IMR-90 (cell line): ENCODE measurements around the gene LAMC2. TPM values are rescaled to one million over a fixed set of nuclear protein-coding genes. Genes with fewer than 3 reads are reported as not detected.
A peak's percentile ranks its signal among the peaks of the same experiment; 100 is the strongest.

Source experiments
- ATAC-seq: fragments of 200-7000 bp; cut with Tn5 transposase; 2 replicates; pipeline ENCODE4 v1.9.1; 2020; ENCODE audit warnings: low read depth, mild to moderate bottlenecking, moderate library complexity
- BruUV-seq: library from RNA; stranded (reverse); fragments of 400-500 nt; replicated peaks from 2 replicates; lab custom pipeline; 2021; lab: Mats Ljungman, UMichigan
- CTCF ChIA-PET: fragments of 300-600 bp; formaldehyde crosslinking; extraction: SDS; loops from one replicate; lab custom pipeline; 2021; ENCODE audit warnings: antibody characterized with exemption; lab: Yijun Ruan, JAX
- POLR2A ChIA-PET: fragments of 300-600 bp; sonication (Branson Sonifier 250); formaldehyde crosslinking; loops from one replicate; lab custom pipeline; 2022; ENCODE audit warnings: antibody characterized with exemption; ENCODE audit not compliant: unreplicated experiment; lab: Charles Lee
- DNase-seq: peaks from one replicate; pipeline ENCODE4 v3.0.0; 2013
- H2AFZ ChIP-seq: replicated peaks from 2 replicates; pipeline ENCODE3; 2013; ENCODE audit warnings: low read length, mild to moderate bottlenecking; ENCODE audit not compliant: poor library complexity
- H2AK5ac ChIP-seq: 2 replicates; pipeline ENCODE4 v1.6.1; 2013; ENCODE audit warnings: low read depth, low read length, inconsistent platforms
- H2AK9ac ChIP-seq: replicated peaks from 2 replicates; pipeline ENCODE3; 2013; ENCODE audit warnings: mild to moderate bottlenecking, low read depth, low read length, moderate library complexity; ENCODE audit not compliant: poor library complexity
- H2BK120ac ChIP-seq: 2 replicates; pipeline ENCODE4 v1.6.1; 2013; ENCODE audit warnings: low read depth, low read length, inconsistent platforms
- H2BK15ac ChIP-seq: 3 replicates; pipeline ENCODE4 v1.6.1; 2013; ENCODE audit warnings: low read depth, low read length, inconsistent platforms
- H2BK20ac ChIP-seq: 2 replicates; pipeline ENCODE4 v1.6.1; 2013; ENCODE audit warnings: low read depth, mild to moderate bottlenecking, inconsistent platforms, low read length, moderate library complexity
- H2BK5ac ChIP-seq: 2 replicates; pipeline ENCODE4 v1.6.1; 2013; ENCODE audit warnings: mild to moderate bottlenecking, low read depth, low read length, inconsistent platforms; ENCODE audit not compliant: poor library complexity, severe bottlenecking
- H3K14ac ChIP-seq: replicated peaks from 2 replicates; pipeline ENCODE4 v1.6.1; 2013; ENCODE audit warnings: low read depth, low read length, inconsistent platforms
- H3K18ac ChIP-seq: 2 replicates; pipeline ENCODE4 v1.6.1; 2013; ENCODE audit warnings: low read depth, low read length, control low read depth
- H3K23ac ChIP-seq: 2 replicates; pipeline ENCODE4 v1.6.1; 2013; ENCODE audit warnings: low read depth, low read length, inconsistent platforms
- H3K27ac ChIP-seq: 2 replicates; pipeline ENCODE4 v1.5.1; 2013; ENCODE audit warnings: mild to moderate bottlenecking, control low read depth, low read length; ENCODE audit not compliant: insufficient read depth
- H3K27me3 ChIP-seq: 2 replicates; pipeline ENCODE4 v1.6.1; 2013; ENCODE audit warnings: low read length; ENCODE audit not compliant: control insufficient read depth, insufficient read depth
- H3K36me3 ChIP-seq: 2 replicates; pipeline ENCODE4 v1.6.1; 2013; ENCODE audit warnings: low read length, mixed read lengths; ENCODE audit not compliant: control insufficient read depth, insufficient read depth
- H3K4ac ChIP-seq: 2 replicates; pipeline ENCODE4 v1.6.1; 2013; ENCODE audit warnings: low read depth, low read length, inconsistent platforms
- H3K4me1 ChIP-seq: 2 replicates; pipeline ENCODE4 v1.6.1; 2013; ENCODE audit warnings: low read length, mixed read lengths; ENCODE audit not compliant: control insufficient read depth, insufficient read depth
- H3K4me2 ChIP-seq: 2 replicates; pipeline ENCODE4 v1.6.1; 2013; ENCODE audit warnings: low read depth, mild to moderate bottlenecking, control low read depth, low read length, moderate library complexity
- H3K4me3 ChIP-seq: 2 replicates; pipeline ENCODE4 v1.5.1; 2013; ENCODE audit warnings: low read depth, mild to moderate bottlenecking, control low read depth, low read length, moderate library complexity; ENCODE audit not compliant: insufficient read depth
- H3K56ac ChIP-seq: 2 replicates; pipeline ENCODE4 v1.6.1; 2013; ENCODE audit warnings: low read length, inconsistent platforms; ENCODE audit not compliant: insufficient read depth; ENCODE audit errors: extremely low read depth
- H3K79me1 ChIP-seq, 2 experiments: 2 replicates each; pipeline ENCODE4 v1.6.1; 2013; ENCODE audit warnings: low read length in 2 of 2, inconsistent platforms in 1 of 2, low read depth in 1 of 2
- H3K9ac ChIP-seq: 2 replicates; pipeline ENCODE4 v1.6.1; 2013; ENCODE audit warnings: low read depth, low read length, control low read depth
- H3K9me1 ChIP-seq: 2 replicates; pipeline ENCODE4 v1.6.1; 2013; ENCODE audit warnings: low read length, inconsistent platforms; ENCODE audit not compliant: insufficient read depth
- H3K9me3 ChIP-seq: 2 replicates; pipeline ENCODE4 v1.6.1; 2013; ENCODE audit warnings: low read length; ENCODE audit not compliant: control insufficient read depth, insufficient read depth
- H4K20me1 ChIP-seq: 2 replicates; pipeline ENCODE4 v1.6.1; 2013; ENCODE audit warnings: low read length, inconsistent platforms; ENCODE audit not compliant: insufficient read depth
- H4K5ac ChIP-seq: 2 replicates; pipeline ENCODE4 v1.6.1; 2013; ENCODE audit warnings: mild to moderate bottlenecking, low read depth, low read length, control low read depth
- H4K8ac ChIP-seq, 2 experiments: 2 replicates each; pipeline ENCODE4 v1.6.1; 2013; ENCODE audit warnings: low read depth in 2 of 2, low read length in 2 of 2, control low read depth in 1 of 2, inconsistent platforms in 1 of 2
- H4K91ac ChIP-seq: 2 replicates; pipeline ENCODE4 v1.6.1; 2013; ENCODE audit warnings: low read depth, low read length, inconsistent platforms; ENCODE audit not compliant: insufficient read depth
- FOS ChIP-seq: fragments of 150-350 bp; IDR thresholded peaks from 2 replicates; pipeline ENCODE4 v1.6.1; 2016; ENCODE audit warnings: low read depth, low read length
- MXI1 ChIP-seq: IDR thresholded peaks from 2 replicates; pipeline ENCODE4 v1.6.1; 2012; ENCODE audit warnings: low read depth, mild to moderate bottlenecking, low read length, moderate library complexity, borderline replicate concordance
- RAD21 ChIP-seq: IDR thresholded peaks from 2 replicates; pipeline ENCODE4 v1.6.1; 2012; ENCODE audit warnings: low read length, improper control_type of control experiment
- WGBS, 2 experiments: methylation state at CpG; one replicate each; pipeline versions ENCODE4 v1.1.5 to v1.1.7; 2013; ENCODE audit warnings: missing lambda C conversion rate in 2 of 2; ENCODE audit not compliant: insufficient read length in 1 of 2; ENCODE audit errors: extremely low coverage in 2 of 2; 5-methylcytosine and 5-hydroxymethylcytosine counted together
- dilution Hi-C: fragments of 300-500 bp; cut with HindIII; formaldehyde crosslinking; loops from one replicate; pipeline ENCODE4 v1.14.3; 2018; ENCODE audit warnings: low sequenced_read_pairs; ENCODE audit not compliant: unreplicated experiment
- in situ Hi-C: fragments of 300-500 bp; cut with MboI; formaldehyde crosslinking; loops from 3 replicates; pipeline ENCODE4 v1.14.3; 2019; ENCODE audit warnings: low sequenced_read_pairs, inconsistent platforms, mixed read lengths
- intact Hi-C: fragments of 100-400 bp; cut with micrococcal nuclease; formaldehyde crosslinking; loops from 2 replicates; pipeline ENCODE4 v1.10.0; 2022
- polyA plus RNA-seq, 3 experiments: library from polyadenylated mRNA; depleted of rRNA; stranded (reverse); fragments of >200 nt; gene quantifications; 2 replicates each; pipeline ENCODE4 v1.2.3, GENCODE V29; 2012; ENCODE audit warnings: low replicate concordance in 1 of 3
- total RNA-seq: library from RNA; depleted of rRNA; stranded (reverse); fragments of >200 nt; gene quantifications from 2 replicates; pipeline ENCODE4 v1.2.3, GENCODE V29; 2012

LAMC2 gene
- total and polyA plus RNA-seq, 2 of the 4 experiments (the other 2 are of a cell fraction) = 2.3 to 2.8 TPM

DNA sequence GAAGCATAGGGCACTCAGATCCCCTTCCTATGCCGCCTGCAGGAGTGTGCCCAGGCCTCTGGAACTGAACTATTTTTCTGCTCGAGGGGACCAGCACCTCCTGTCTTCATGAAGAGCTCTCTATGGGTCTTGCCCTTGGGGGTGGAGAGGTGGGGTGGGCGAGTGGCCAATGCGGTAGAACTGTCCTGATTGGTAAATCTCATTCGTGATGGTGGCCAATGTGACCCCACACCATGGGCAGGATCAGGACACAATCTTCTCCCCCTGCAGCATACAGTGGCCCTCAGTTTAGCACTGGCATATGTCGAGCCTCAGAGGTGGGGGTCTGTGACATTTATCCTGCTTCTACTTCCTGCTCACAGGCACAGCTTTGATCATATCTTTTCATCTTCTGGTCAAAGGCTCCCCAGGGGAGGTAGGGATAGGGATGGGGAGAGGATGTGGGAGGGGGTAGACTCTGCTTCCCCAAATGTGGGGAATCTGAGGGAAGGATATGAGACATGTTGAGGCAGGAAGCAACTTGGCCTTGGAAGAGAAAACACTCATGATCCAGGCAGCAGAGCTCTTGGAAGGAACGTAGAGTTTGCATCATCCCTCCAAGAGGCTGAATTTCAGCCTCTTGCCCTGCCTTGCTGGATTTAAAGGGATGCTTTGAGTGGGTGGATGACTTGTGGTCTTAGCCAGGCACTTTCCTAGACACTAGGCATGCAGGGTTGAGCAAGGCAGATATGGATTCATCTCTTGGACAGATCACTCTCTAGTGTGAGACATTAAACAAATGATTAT, 81.8 kb downstream of the LAMC2 start (continued):
- peak; percentile 65 for TF ChIP-seq FOS
- TF ChIP-seq RAD21 = peak; percentile 25; the same call in 1 of the 2 replicates

- H2BK20ac ChIP-seq = peak overlapping the region; percentile 100
- H3K18ac ChIP-seq = peak overlapping the region; percentile 98
- H2AK9ac ChIP-seq = peak overlapping the region; percentile 59
- H3K23ac ChIP-seq = peak overlapping the region; percentile 100
- in situ Hi-C loops (no loop called here), dilution Hi-C loops (no loop called here), intact Hi-C loops (loop anchor here (2.0 kb wide), 1 partner anchor 36 kb away; no protein-coding TSS in a partner anchor)
- H3K9ac ChIP-seq = peak overlapping the region; percentile 58
- BruUV-seq = no TSS peak
- 0% methylated on average over 1 of the region's 5 CpGs; no CpG with 5 or more reads in 1 of the 2 experiments for WGBS, 2 experiments
- DNase-seq (peak; percentile 96), ATAC-seq (peak; percentile 66)
- peaks cover 26% of the 10 kb centered on the region for H3K9me1 ChIP-seq
- H3K56ac ChIP-seq = peak overlapping the region; percentile 95
- no peaks in the 10 kb centered on the region for H4K20me1 ChIP-seq
- peak overlapping the region; percentile 88 to 90 for H4K8ac ChIP-seq
- peak overlapping the region; percentile 96 for H3K27ac ChIP-seq
- H2BK15ac ChIP-seq = peak overlapping the region; percentile 99
- H3K14ac ChIP-seq = peak overlapping the region; percentile 99
- H4K91ac ChIP-seq = peak overlapping the region; percentile 100
- H2BK120ac ChIP-seq = peak overlapping the region; percentile 100
- H3K4me3 ChIP-seq = no peak overlapping the region
- H3K4ac ChIP-seq = peak overlapping the region; percentile 100
- peaks cover 26% of the 10 kb centered on the region for H3K4me1 ChIP-seq
- H3K9me3 ChIP-seq = no peaks in the 10 kb centered on the region
- ChIA-PET CTCF (interaction anchor here (1.0 to 1.3 kb wide), 2 partner anchors 23 to 36 kb away, joined by 4 to 5 read pairs; no protein-coding TSS in a partner anchor), POLR2A (interaction anchor here (1.0 kb wide), 1 partner anchor 36 kb away, joined by 3 read pairs; no protein-coding TSS in a partner anchor)
- peaks cover 0 to 21% of the 10 kb centered on the region in 2 experiments; a peak in 1 of 4 replicates for H3K79me1 ChIP-seq
- H3K4me2 ChIP-seq = peak overlapping the region; percentile 73
- peak overlapping the region; percentile 78 for H2AFZ ChIP-seq
- TF ChIP-seq FOS (0 out of 2 replicates have a peak, but pooled peaks have one; percentile 1), MXI1 (no peak)
- H3K27me3 ChIP-seq = no peaks in the 10 kb centered on the region
- peak overlapping the region; percentile 95 for H2AK5ac ChIP-seq
- no peaks in the 10 kb centered on the region for H3K36me3 ChIP-seq
- peak overlapping the region; percentile 99 for H2BK5ac ChIP-seq
- peak overlapping the region; percentile 97 for H4K5ac ChIP-seq
These were observed 84.6 kb downstream of the LAMC2 start for GRCh38 chr1:183270541-183271141.
